Measurements from ENCODE around the gene COQ10B. TPM values are rescaled to one million over a fixed set of nuclear protein-coding genes. Genes with fewer than 3 reads are reported as not detected.
"Not testable (repeated sequence)": the region's sequence is repeated elsewhere in the genome, so short reads cannot be mapped to it uniquely, and the experiment has no call there.

Gene COQ10B
- total RNA-seq, 1 donor = 48.1 TPM

DNA sequence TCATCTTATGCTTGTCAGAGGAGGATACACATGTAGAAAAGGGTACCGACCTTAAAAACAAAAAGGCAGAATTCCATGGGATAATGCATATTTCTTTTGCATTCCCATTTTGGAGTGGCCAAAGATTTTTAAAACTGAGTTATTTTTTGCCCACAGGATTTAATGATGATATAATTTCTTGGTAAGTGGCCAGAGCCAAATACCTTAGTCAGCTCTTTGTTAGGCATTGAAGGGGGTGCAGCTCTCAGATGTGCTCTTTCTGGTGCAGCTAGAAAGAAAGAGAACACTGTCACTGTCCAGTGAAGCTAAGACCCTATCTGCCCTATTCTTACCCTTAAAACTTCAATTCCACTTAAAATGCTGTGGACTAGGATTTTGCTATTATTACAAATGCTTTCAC, 10.8 kb downstream of the COQ10B start:
- H3K27me3 ChIP-seq (ENCODE audit: insufficient read depth, low read length) = no peaks in the 10 kb centered on the region
- H3K27ac ChIP-seq (ENCODE audit: low read depth, low read length) = no peak overlapping the region
- H3K4me1 ChIP-seq (ENCODE audit: insufficient read depth, low read length) = peaks cover 8% of the 10 kb centered on the region
- H3K9me3 ChIP-seq (ENCODE audit: low read depth, low read length) = no peaks in the 10 kb centered on the region
- H3K4me2 ChIP-seq (ENCODE audit: insufficient read depth, low read length) = no peak overlapping the region
- H3K36me3 ChIP-seq (ENCODE audit: insufficient read depth, low read length) = peaks cover 65% of the 10 kb centered on the region
- no peak for TF ChIP-seq CTCF (IDR thresholded peaks at IDR 0.05; ENCODE audit: extremely low read depth, low read depth, low read length)
- no peak for DNase-seq (ENCODE audit: insufficient read length, low spot score, missing footprints)
- no peak overlapping the region for H2AFZ ChIP-seq (ENCODE audit: low read length)
- H3K79me2 ChIP-seq (ENCODE audit: insufficient read depth, low read length) = peaks cover 63% of the 10 kb centered on the region
- H3K4me3 ChIP-seq (ENCODE audit: insufficient read depth, low read length) = no peak overlapping the region
- H4K20me1 ChIP-seq (ENCODE audit: insufficient read depth, low read length) = peaks cover 28% of the 10 kb centered on the region

- Histone ChIP-seq H3K27me3 (ENCODE audit: insufficient read depth, low read length) (no peaks in the 10 kb centered on the region), H4K20me1 (ENCODE audit: insufficient read depth, low read length) (no peaks in the 10 kb centered on the region), H3K4me1 (ENCODE audit: insufficient read depth, low read length) (no peaks in the 10 kb centered on the region), H3K79me2 (ENCODE audit: insufficient read depth, low read length) (peaks cover 27% of the 10 kb centered on the region), H3K9me3 (ENCODE audit: low read depth, low read length) (no peaks in the 10 kb centered on the region), H3K4me2 (ENCODE audit: insufficient read depth, low read length) (no peak overlapping the region), H3K4me3 (ENCODE audit: insufficient read depth, low read length) (no peak overlapping the region), H2AFZ (ENCODE audit: low read length) (no peak overlapping the region), H3K27ac (ENCODE audit: low read depth, low read length) (no peak overlapping the region), H3K36me3 (ENCODE audit: insufficient read depth, low read length) (peaks cover 79% of the 10 kb centered on the region)
- DNase-seq (ENCODE audit: insufficient read length, low spot score, missing footprints) = no peak
- no peak for TF ChIP-seq CTCF (IDR thresholded peaks at IDR 0.05; ENCODE audit: extremely low read depth, low read depth, low read length)
Observed at GRCh38 chr2:197472166-197472565, 18.8 kb downstream of the COQ10B start.

- Histone ChIP-seq H4K20me1 (ENCODE audit: insufficient read depth, low read length) (no peaks in the 10 kb centered on the region), H3K4me1 (ENCODE audit: insufficient read depth, low read length) (no peaks in the 10 kb centered on the region), H3K4me3 (ENCODE audit: insufficient read depth, low read length) (no peak overlapping the region), H3K36me3 (ENCODE audit: insufficient read depth, low read length) (peaks cover 53% of the 10 kb centered on the region), H3K4me2 (ENCODE audit: insufficient read depth, low read length) (no peak overlapping the region), H2AFZ (ENCODE audit: low read length) (no peak overlapping the region), H3K27me3 (ENCODE audit: insufficient read depth, low read length) (no peaks in the 10 kb centered on the region), H3K9me3 (ENCODE audit: low read depth, low read length) (no peaks in the 10 kb centered on the region), H3K79me2 (ENCODE audit: insufficient read depth, low read length) (no peaks in the 10 kb centered on the region), H3K27ac (ENCODE audit: low read depth, low read length) (no peak overlapping the region)
- TF ChIP-seq CTCF (IDR thresholded peaks at IDR 0.05; ENCODE audit: extremely low read depth, low read depth, low read length) = no peak
- no peak for DNase-seq (ENCODE audit: insufficient read length, low spot score, missing footprints)
Observed at GRCh38 chr2:197477797-197478196, 24.4 kb downstream of the COQ10B start.

DNA sequence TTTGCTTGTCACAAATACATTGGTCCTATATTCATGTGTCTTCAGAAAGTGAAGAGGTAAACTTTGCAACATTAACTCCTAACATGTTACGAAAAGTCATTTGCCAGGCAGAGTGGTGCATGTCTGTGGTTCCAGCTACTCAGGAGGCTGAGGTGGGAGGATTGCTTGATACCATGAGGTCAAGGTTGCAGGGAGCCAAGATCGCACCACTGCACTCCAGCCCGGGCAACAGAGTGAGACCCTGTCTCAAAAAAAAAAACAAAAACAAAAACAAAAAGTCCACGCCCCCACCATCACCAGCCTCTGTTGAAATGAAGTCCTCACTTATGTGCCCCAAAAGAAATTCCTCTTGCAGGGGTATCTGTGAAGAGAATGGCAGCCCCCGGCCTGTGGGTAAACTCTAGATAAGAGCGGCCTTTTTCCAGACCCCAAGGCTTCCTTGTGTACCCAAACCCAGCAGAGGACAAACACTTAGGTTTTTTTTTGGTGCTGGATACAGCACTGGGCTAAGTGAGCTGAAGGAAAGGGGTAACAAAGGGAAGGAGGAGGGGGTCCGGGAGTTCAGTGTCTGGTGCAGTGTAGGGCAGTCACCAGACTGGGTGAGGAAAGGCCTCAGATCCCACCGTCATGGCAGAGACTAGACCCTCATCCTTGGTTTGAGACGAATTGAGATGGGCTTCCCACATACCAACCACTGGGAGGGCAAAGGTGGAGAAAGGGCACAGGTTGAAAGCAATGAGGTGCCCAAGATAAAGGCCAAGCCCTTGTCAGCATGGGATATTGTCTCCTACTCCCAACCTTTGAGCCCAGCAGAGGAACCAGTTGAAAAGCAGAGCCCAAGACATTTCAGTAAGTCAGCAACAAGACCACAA, 27.0 kb downstream of the COQ10B start:
- DNase-seq (ENCODE audit: insufficient read length, low spot score, missing footprints) = no peak
- Histone ChIP-seq H3K4me1 (ENCODE audit: insufficient read depth, low read length) (no peaks in the 10 kb centered on the region), H3K79me2 (ENCODE audit: insufficient read depth, low read length) (no peaks in the 10 kb centered on the region), H3K27me3 (ENCODE audit: insufficient read depth, low read length) (no peaks in the 10 kb centered on the region), H4K20me1 (ENCODE audit: insufficient read depth, low read length) (no peaks in the 10 kb centered on the region), H3K4me3 (ENCODE audit: insufficient read depth, low read length) (no peak overlapping the region), H3K9me3 (ENCODE audit: low read depth, low read length) (peaks cover 4% of the 10 kb centered on the region), H3K36me3 (ENCODE audit: insufficient read depth, low read length) (peaks cover 41% of the 10 kb centered on the region), H2AFZ (ENCODE audit: low read length) (no peak overlapping the region), H3K4me2 (ENCODE audit: insufficient read depth, low read length) (no peak overlapping the region), H3K27ac (ENCODE audit: low read depth, low read length) (no peak overlapping the region)
- TF ChIP-seq CTCF (IDR thresholded peaks at IDR 0.05; ENCODE audit: extremely low read depth, low read depth, low read length) = no peak

- not testable (repeated sequence) for H2AFZ ChIP-seq (ENCODE audit: low read length); H3K4me1 ChIP-seq (ENCODE audit: insufficient read depth, low read length); H3K4me3 ChIP-seq (ENCODE audit: insufficient read depth, low read length); H3K27me3 ChIP-seq (ENCODE audit: insufficient read depth, low read length); H3K4me2 ChIP-seq (ENCODE audit: insufficient read depth, low read length); H3K27ac ChIP-seq (ENCODE audit: low read depth, low read length); H3K79me2 ChIP-seq (ENCODE audit: insufficient read depth, low read length); H3K9me3 ChIP-seq (ENCODE audit: low read depth, low read length); DNase-seq (ENCODE audit: insufficient read length, low spot score, missing footprints); H4K20me1 ChIP-seq (ENCODE audit: insufficient read depth, low read length)
- peaks cover 45% of the 10 kb centered on the region for H3K36me3 ChIP-seq (ENCODE audit: insufficient read depth, low read length)
Observed at GRCh38 chr2:197484248-197484647, 30.9 kb downstream of the COQ10B start.

Measured in osteoblast (primary cell).